Ectodermal cell (in vitro differentiated cells): ENCODE data around the gene RAPGEF2.
"Not testable (repeated sequence)": the region's sequence is repeated elsewhere in the genome, so short reads cannot be mapped to it uniquely, and the experiment has no call there.

ENCODE experiments used
- H3K27ac ChIP-seq: 2 replicates; pipeline ENCODE4 v1.7.0; 2013; ENCODE audit warnings: mild to moderate bottlenecking, low read depth, low read length; ENCODE audit not compliant: insufficient read depth, poor library complexity, severe bottlenecking
- H3K27me3 ChIP-seq: 2 replicates; pipeline ENCODE4 v1.7.0; 2013; ENCODE audit warnings: mild to moderate bottlenecking, low read length; ENCODE audit not compliant: insufficient read depth, control insufficient read depth, poor library complexity, severe bottlenecking
- H3K36me3 ChIP-seq: one replicate; pipeline ENCODE4 v1.7.0; 2013; ENCODE audit warnings: low read length; ENCODE audit not compliant: control insufficient read depth, insufficient read depth
- H3K4me1 ChIP-seq: one replicate; pipeline ENCODE4 v1.7.0; 2013; ENCODE audit warnings: low read length; ENCODE audit not compliant: control insufficient read depth, insufficient read depth
- H3K4me3 ChIP-seq: 2 replicates; pipeline ENCODE4 v1.7.0; 2013; ENCODE audit warnings: low read depth, low read length, control low read depth; ENCODE audit not compliant: insufficient read depth
- H3K9me3 ChIP-seq: 2 replicates; pipeline ENCODE4 v1.7.0; 2013; ENCODE audit warnings: mild to moderate bottlenecking, low read length, moderate library complexity; ENCODE audit not compliant: control insufficient read depth
- WGBS, 2 experiments: methylation state at CpG; one replicate each; pipeline ENCODE4 v1.1.7; 2013; ENCODE audit warnings: missing lambda C conversion rate in 2 of 2; 5-methylcytosine and 5-hydroxymethylcytosine counted together

RAPGEF2 gene

GRCh38 chr4:159240687-159241086 is 137.8 kb downstream of the RAPGEF2 start:
- no peaks in the 10 kb centered on the region for H3K27me3 ChIP-seq
- H3K4me1 ChIP-seq, result no peaks in the 10 kb centered on the region
- no peak overlapping the region for H3K27ac ChIP-seq
- H3K36me3 ChIP-seq, result no peaks in the 10 kb centered on the region
- no peak overlapping the region for H3K4me3 ChIP-seq
- WGBS, 2 experiments, result 97 to 100% methylated on average over 2 of the region's 3 CpGs
- H3K9me3 ChIP-seq, result no peaks in the 10 kb centered on the region

- Histone ChIP-seq H3K36me3 (no peaks in the 10 kb centered on the region), H3K4me3 (no peak overlapping the region), H3K4me1 (no peaks in the 10 kb centered on the region), H3K27ac (no peak overlapping the region), H3K27me3 (no peaks in the 10 kb centered on the region), H3K9me3 (no peaks in the 10 kb centered on the region)
Observed at GRCh38 chr4:159242427-159242826, 139.5 kb downstream of the RAPGEF2 start.

GRCh38 chr4:159248384-159249178 is 145.7 kb downstream of the RAPGEF2 start:
- H3K27me3 ChIP-seq, result no peaks in the 10 kb centered on the region
- H3K36me3 ChIP-seq, result peaks cover 7% of the 10 kb centered on the region
- H3K9me3 ChIP-seq, result no peaks in the 10 kb centered on the region
- no peak overlapping the region for H3K27ac ChIP-seq
- WGBS, 2 experiments, result 92 to 97% methylated on average over 5 to 7 of the region's 7 CpGs
- no peak overlapping the region for H3K4me3 ChIP-seq
- no peaks in the 10 kb centered on the region for H3K4me1 ChIP-seq

- peaks cover 7% of the 10 kb centered on the region for H3K36me3 ChIP-seq
- no peaks in the 10 kb centered on the region for H3K27me3 ChIP-seq
- 96 to 97% methylated on average over 35 of the region's 35 CpGs for WGBS, 2 experiments
- H3K4me1 ChIP-seq, result no peaks in the 10 kb centered on the region
- no peak overlapping the region for H3K27ac ChIP-seq
- no peaks in the 10 kb centered on the region for H3K9me3 ChIP-seq
- no peak overlapping the region for H3K4me3 ChIP-seq
Observed at GRCh38 chr4:159250751-159251325, 148.0 kb downstream of the RAPGEF2 start.

- not testable (repeated sequence) for H3K36me3 ChIP-seq, H3K27me3 ChIP-seq, H3K4me3 ChIP-seq, H3K9me3 ChIP-seq, H3K4me1 ChIP-seq, H3K27ac ChIP-seq
- WGBS, 2 experiments, result 95 to 97% methylated on average over 14 of the region's 14 CpGs
Observed at GRCh38 chr4:159251580-159251979, 148.7 kb downstream of the RAPGEF2 start.

GRCh38 chr4:159252491-159252890 is 149.6 kb downstream of the RAPGEF2 start:
- H3K36me3 ChIP-seq, result peaks cover 7% of the 10 kb centered on the region
- no peak overlapping the region for H3K27ac ChIP-seq
- H3K4me3 ChIP-seq, result no peak overlapping the region
- H3K27me3 ChIP-seq, result no peaks in the 10 kb centered on the region
- 92 to 94% methylated on average over 3 to 4 of the region's 4 CpGs for WGBS, 2 experiments
- no peaks in the 10 kb centered on the region for H3K9me3 ChIP-seq
- H3K4me1 ChIP-seq, result no peaks in the 10 kb centered on the region

- H3K27me3 ChIP-seq, result no peaks in the 10 kb centered on the region
Observed at GRCh38 chr4:159256037-159256436, 153.2 kb downstream of the RAPGEF2 start.

GRCh38 chr4:159258889-159259560 is 156.1 kb downstream of the RAPGEF2 start:
- no peak overlapping the region for H3K27ac ChIP-seq
- WGBS, 2 experiments, result 90 to 91% methylated on average over 4 of the region's 4 CpGs
- H3K9me3 ChIP-seq, result no peaks in the 10 kb centered on the region
- no peaks in the 10 kb centered on the region for H3K4me1 ChIP-seq
- no peak overlapping the region for H3K4me3 ChIP-seq
- no peaks in the 10 kb centered on the region for H3K36me3 ChIP-seq
- H3K27me3 ChIP-seq, result no peaks in the 10 kb centered on the region

More at GRCh38 chr4:159256037-159256436, 153.2 kb downstream of the RAPGEF2 start:
- H3K4me3 ChIP-seq, result no peak overlapping the region
- no peak overlapping the region for H3K27ac ChIP-seq
- H3K4me1 ChIP-seq, result no peaks in the 10 kb centered on the region
- WGBS, 2 experiments, result 92 to 97% methylated on average over 2 of the region's 2 CpGs
- peaks cover 7% of the 10 kb centered on the region for H3K36me3 ChIP-seq
- no peaks in the 10 kb centered on the region for H3K9me3 ChIP-seq

GRCh38 chr4:159264057-159264456 is 161.2 kb downstream of the RAPGEF2 start:
- Histone ChIP-seq H3K9me3 (no peaks in the 10 kb centered on the region), H3K36me3 (no peaks in the 10 kb centered on the region), H3K27me3 (no peaks in the 10 kb centered on the region), H3K27ac (no peak overlapping the region), H3K4me3 (no peak overlapping the region), H3K4me1 (peaks cover 12% of the 10 kb centered on the region)
- WGBS, 2 experiments, result 98 to 100% methylated on average over 2 to 3 of the region's 3 CpGs
